Measurements from ENCODE around the gene GRID1. TPM values are rescaled to one million over a fixed set of nuclear protein-coding genes. Genes with fewer than 3 reads are reported as not detected.
"Not testable (repeated sequence)": the region's sequence is repeated elsewhere in the genome, so short reads cannot be mapped to it uniquely, and the experiment has no call there.

The GRID1 gene
- total RNA-seq, 1 experiment from 2014 or later: not detected

GRCh38 chr10:86244297-86245014 is 122.1 kb downstream of the GRID1 start:
- no peaks in the 10 kb centered on the region for H3K9me2 ChIP-seq (replicated peaks; ENCODE audit: low read length)
- no peaks in the 10 kb centered on the region for H3K4me1 ChIP-seq (ENCODE audit: insufficient read depth, low read length)
- H2AFZ ChIP-seq (ENCODE audit: low read length): no peak overlapping the region
- ChIA-PET POLR2A (ENCODE audit: unreplicated experiment) (no interaction called here), CTCF (no interaction called here)
- TF ChIP-seq EZH2phosphoT487 (IDR thresholded peaks at IDR 0.05; ENCODE audit: borderline replicate concordance, low read length): no peak
- TF ChIP-seq CTCF (conservative IDR thresholded peaks at IDR 0.05; ENCODE audit: low read depth, low read length): no peak
- TF ChIP-seq EZH2 (IDR thresholded peaks at IDR 0.05; ENCODE audit: low read length, unreplicated experiment): no peak
- H3K27ac ChIP-seq (ENCODE audit: low read length): no peak overlapping the region
- no peaks in the 10 kb centered on the region for H3K9me3 ChIP-seq (ENCODE audit: low read length)
- no peaks in the 10 kb centered on the region for H3K36me3 ChIP-seq (ENCODE audit: low read depth, low read length)
- no peak overlapping the region for H3K9ac ChIP-seq (ENCODE audit: low read length)
- H3F3A ChIP-seq (ENCODE audit: low read length, unreplicated experiment): no peaks in the 10 kb centered on the region
- H3K4me2 ChIP-seq (ENCODE audit: low read length): no peak overlapping the region
- H4K20me1 ChIP-seq (ENCODE audit: low read length): no peaks in the 10 kb centered on the region
- H3K4me3 ChIP-seq (ENCODE audit: low read length): no peak overlapping the region
- intact Hi-C loops (cut with micrococcal nuclease): no loop called here
- BruUV-seq (replicated peaks): no TSS peak
- H3K79me2 ChIP-seq (ENCODE audit: low read length): no peaks in the 10 kb centered on the region
- ATAC-seq (no peak), DNase-seq (no peak)
- no peaks in the 10 kb centered on the region for H3K27me3 ChIP-seq (ENCODE audit: low read length)

- H2AFZ ChIP-seq (ENCODE audit: low read length): no peak overlapping the region
- H4K20me1 ChIP-seq (ENCODE audit: low read length): no peaks in the 10 kb centered on the region
- no peaks in the 10 kb centered on the region for H3K9me2 ChIP-seq (replicated peaks; ENCODE audit: low read length)
- no TSS peak for BruUV-seq (replicated peaks)
- no peak overlapping the region for H3K9ac ChIP-seq (ENCODE audit: low read length)
- no peaks in the 10 kb centered on the region for H3K4me1 ChIP-seq (ENCODE audit: insufficient read depth, low read length)
- H3K9me3 ChIP-seq (ENCODE audit: low read length): no peaks in the 10 kb centered on the region
- DNase-seq: no peak
- no peaks in the 10 kb centered on the region for H3K27me3 ChIP-seq (ENCODE audit: low read length)
- H3K79me2 ChIP-seq (ENCODE audit: low read length): no peaks in the 10 kb centered on the region
- H3K4me3 ChIP-seq (ENCODE audit: low read length): no peak overlapping the region
- no peak overlapping the region for H3K27ac ChIP-seq (ENCODE audit: low read length)
- TF ChIP-seq EZH2phosphoT487 (IDR thresholded peaks at IDR 0.05; ENCODE audit: borderline replicate concordance, low read length) (no peak), EZH2 (IDR thresholded peaks at IDR 0.05; ENCODE audit: low read length, unreplicated experiment) (no peak), CTCF (conservative IDR thresholded peaks at IDR 0.05; ENCODE audit: low read depth, low read length) (no peak)
- H3K36me3 ChIP-seq (ENCODE audit: low read depth, low read length): no peaks in the 10 kb centered on the region
- no peak overlapping the region for H3K4me2 ChIP-seq (ENCODE audit: low read length)
- no peak for ATAC-seq
- ChIA-PET CTCF (no interaction called here), POLR2A (ENCODE audit: unreplicated experiment) (no interaction called here)
- intact Hi-C loops (cut with micrococcal nuclease): no loop called here
- H3F3A ChIP-seq (ENCODE audit: low read length, unreplicated experiment): no peaks in the 10 kb centered on the region
Measured at GRCh38 chr10:86243651-86244155, 122.9 kb downstream of the GRID1 start.

- no TSS peak for BruUV-seq (replicated peaks)
- ChIA-PET CTCF (no interaction called here), POLR2A (ENCODE audit: unreplicated experiment) (no interaction called here)
- H3K79me2 ChIP-seq (ENCODE audit: low read length): no peaks in the 10 kb centered on the region
- H3K9me3 ChIP-seq (ENCODE audit: low read length): no peaks in the 10 kb centered on the region
- no peaks in the 10 kb centered on the region for H3F3A ChIP-seq (ENCODE audit: low read length, unreplicated experiment)
- TF ChIP-seq EZH2 (IDR thresholded peaks at IDR 0.05; ENCODE audit: low read length, unreplicated experiment): no peak
- TF ChIP-seq CTCF (conservative IDR thresholded peaks at IDR 0.05; ENCODE audit: low read depth, low read length): no peak
- DNase-seq: no peak
- no peak overlapping the region for H3K4me2 ChIP-seq (ENCODE audit: low read length)
- ATAC-seq: no peak
- no peak overlapping the region for H3K9ac ChIP-seq (ENCODE audit: low read length)
- H3K27me3 ChIP-seq (ENCODE audit: low read length): no peaks in the 10 kb centered on the region
- no peaks in the 10 kb centered on the region for H4K20me1 ChIP-seq (ENCODE audit: low read length)
- H3K4me3 ChIP-seq (ENCODE audit: low read length): no peak overlapping the region
- H3K27ac ChIP-seq (ENCODE audit: low read length): no peak overlapping the region
- H3K36me3 ChIP-seq (ENCODE audit: low read depth, low read length): no peaks in the 10 kb centered on the region
- H3K4me1 ChIP-seq (ENCODE audit: insufficient read depth, low read length): no peaks in the 10 kb centered on the region
- H3K9me2 ChIP-seq (replicated peaks; ENCODE audit: low read length): no peaks in the 10 kb centered on the region
- no peak overlapping the region for H2AFZ ChIP-seq (ENCODE audit: low read length)
- intact Hi-C loops (cut with micrococcal nuclease): no loop called here
Measured at GRCh38 chr10:86242761-86243160, 123.8 kb downstream of the GRID1 start.

GRCh38 chr10:86238089-86238488 is 128.5 kb downstream of the GRID1 start:
- DNase-seq; H4K20me1 ChIP-seq (ENCODE audit: low read length); H3F3A ChIP-seq (ENCODE audit: low read length, unreplicated experiment); H3K27ac ChIP-seq (ENCODE audit: low read length); H3K9me3 ChIP-seq (ENCODE audit: low read length); CTCF ChIA-PET; H3K79me2 ChIP-seq (ENCODE audit: low read length); POLR2A ChIA-PET (ENCODE audit: unreplicated experiment); ATAC-seq; H3K4me3 ChIP-seq (ENCODE audit: low read length); H3K4me2 ChIP-seq (ENCODE audit: low read length); H3K36me3 ChIP-seq (ENCODE audit: low read depth, low read length); BruUV-seq (replicated peaks); H3K9ac ChIP-seq (ENCODE audit: low read length); H3K4me1 ChIP-seq (ENCODE audit: insufficient read depth, low read length); H3K27me3 ChIP-seq (ENCODE audit: low read length); intact Hi-C loops (cut with micrococcal nuclease); H2AFZ ChIP-seq (ENCODE audit: low read length); H3K9me2 ChIP-seq (replicated peaks; ENCODE audit: low read length): not testable (repeated sequence)

Data from PC-3 (cell line).